Measurements from ENCODE around the gene PLXNA2. TPM values are rescaled to one million over a fixed set of nuclear protein-coding genes. Genes with fewer than 3 reads are reported as not detected.

PLXNA2 gene
- total and polyA plus RNA-seq, 2 of the 8 experiments (the other 6 are each of a cell fraction or from before 2014, with no cell fraction given): 0.33 to 1.5 TPM

DNA sequence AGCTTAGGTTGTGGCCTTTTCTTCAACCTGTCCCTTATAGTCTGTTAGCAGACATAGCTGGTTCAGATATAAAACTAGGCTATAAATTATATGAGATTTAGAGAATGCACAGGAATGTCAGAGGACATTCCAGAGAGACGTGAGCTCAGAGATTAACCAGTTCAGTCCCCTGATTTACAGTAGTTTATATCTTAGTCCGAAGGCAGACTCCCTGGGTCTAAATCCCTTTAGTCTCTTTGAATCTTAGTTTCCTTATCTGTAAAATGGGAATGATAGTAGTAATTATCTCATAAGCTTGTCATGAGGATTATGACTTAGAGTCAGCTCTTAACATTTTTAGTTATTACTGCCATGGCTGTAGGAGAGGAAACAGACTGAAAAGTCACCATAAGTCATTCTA, 45.5 kb upstream of the PLXNA2 start:
- FAIRE-seq (no peak), DNase-seq (ENCODE audit: low read depth in 1 of 2, low spot score in 2 of 2) (no peak)
- Histone ChIP-seq H3K4me3 (ENCODE audit: extremely low read depth in 1 of 4, insufficient read depth in 2 of 4, low read depth in 3 of 4, low read length in 4 of 4) (no peak overlapping the region), H3K23ac (ENCODE audit: insufficient read length) (no peak overlapping the region), H2BK120ac (replicated peaks; ENCODE audit: low read depth, low read length) (no peak overlapping the region), H3K79me2 (ENCODE audit: control insufficient read depth in 1 of 2, insufficient read depth in 2 of 2, low read length in 2 of 2) (no peaks in the 10 kb centered on the region), H4K8ac (ENCODE audit: extremely low read depth, insufficient read depth, low read length) (no peak overlapping the region), H4K20me1 (replicated peaks in 1 of 2; ENCODE audit: control insufficient read depth in 1 of 2, insufficient read depth in 2 of 2, low read length in 2 of 2) (no peaks in the 10 kb centered on the region), H2BK20ac (ENCODE audit: low read length) (no peak overlapping the region), H3K4ac (replicated peaks; ENCODE audit: insufficient read length, low read depth, low read length) (no peak overlapping the region), H2BK12ac (ENCODE audit: low read depth, low read length) (no peak overlapping the region), H3K9ac (replicated peaks in 1 of 4; ENCODE audit: extremely low read depth in 1 of 4, low read depth in 3 of 4, low read length in 3 of 4) (no peak overlapping the region), H2BK15ac (ENCODE audit: low read length) (no peak overlapping the region), H2AFZ (ENCODE audit: low read length) (no peak overlapping the region), H3K23me2 (ENCODE audit: low read depth, low read length) (no peaks in the 10 kb centered on the region), H3K79me1 (ENCODE audit: low read depth, low read length) (no peaks in the 10 kb centered on the region), H2BK5ac (ENCODE audit: low read depth, low read length) (no peak overlapping the region), H3K4me1 (replicated peaks in 1 of 4; ENCODE audit: control insufficient read depth in 3 of 4, insufficient read depth in 4 of 4, low read length in 3 of 4) (peaks cover 0 to 2% (median 0%) of the 10 kb centered on the region in 4 experiments; a peak in 2 of 7 replicates), H3K9me3 (ENCODE audit: insufficient read depth in 2 of 2, low read depth in 1 of 2, low read length in 1 of 2) (no peaks in the 10 kb centered on the region), H3K4me2 (ENCODE audit: insufficient read depth in 1 of 2, low read depth in 2 of 2, low read length in 2 of 2) (no peak overlapping the region), H2AK5ac (ENCODE audit: low read depth, low read length) (no peak overlapping the region), H3K14ac (ENCODE audit: insufficient read length) (no peak overlapping the region), H3K27ac (ENCODE audit: low read depth, low read length) (no peak overlapping the region), H3K18ac (ENCODE audit: extremely low read depth, low read length) (no peak overlapping the region), H3K27me3 (replicated peaks in 1 of 4; ENCODE audit: control insufficient read depth in 3 of 4, extremely low read depth in 1 of 4, insufficient read depth in 3 of 4, low read length in 3 of 4) (no peaks in the 10 kb centered on the region), H4K91ac (replicated peaks; ENCODE audit: insufficient read length, low read length) (no peak overlapping the region), H3K36me3 (ENCODE audit: control insufficient read depth in 2 of 4, insufficient read depth in 4 of 4, low read length in 3 of 4) (no peaks in the 10 kb centered on the region), H3K56ac (replicated peaks; ENCODE audit: insufficient read length, low read depth, low read length) (no peak overlapping the region), H4K5ac (ENCODE audit: insufficient read length, low read depth, low read length) (no peak overlapping the region)
- ChIA-PET POLR2A (ENCODE audit: partially characterized antibody) (no interaction called here), CTCF (ENCODE audit: partially characterized antibody) (interaction anchor here (0.6 to 4.2 kb wide), 4 partner anchors 10 to 800 kb away, joined by 3 to 13 read pairs (median 4); no protein-coding TSS in a partner anchor)
- no peak for TF ChIP-seq SIRT6 (IDR thresholded peaks at IDR 0.05; ENCODE audit: low read length)
- WGBS, 2 experiments (ENCODE audit: extremely low coverage in 1 of 2, insufficient coverage in 1 of 2, insufficient read length in 1 of 2, insufficient replicate concordance in 2 of 2, low coverage in 1 of 2, low lambda C conversion rate in 2 of 2, missing lambda C conversion rate in 1 of 2): 89% methylated on average over 2 of the region's 2 CpGs; no CpG with 5 or more reads in 1 of the 2 experiments
